Loucy (cell line): Measurements from ENCODE around the gene NAT10.

Experiments
- H2AFZ ChIP-seq: fragments of 200-600 bp; sonication (generic); 2 replicates; pipeline ENCODE4 v1.6.0; 2016; ENCODE audit warnings: antibody characterized with exemption, mild to moderate bottlenecking, low read length, moderate library complexity
- H3F3A ChIP-seq: fragments of 200-600 bp; 2 replicates; pipeline ENCODE4 v1.6.0; 2016; ENCODE audit warnings: antibody characterized with exemption, low read depth, mild to moderate bottlenecking
- H3K27me3 ChIP-seq: fragments of 200-600 bp; sonication (generic); 2 replicates; pipeline ENCODE4 v1.6.1; 2014; ENCODE audit warnings: low read length, mild to moderate bottlenecking; ENCODE audit not compliant: insufficient read depth, poor library complexity, severe bottlenecking
- H3K36me3 ChIP-seq: fragments of 200-600 bp; sonication (generic); 2 replicates; pipeline ENCODE4 v1.6.1; 2016; ENCODE audit warnings: low read length; ENCODE audit not compliant: insufficient read depth
- H3K4me1 ChIP-seq: fragments of 200-600 bp; sonication (generic); 2 replicates; pipeline ENCODE4 v1.5.1; 2014; ENCODE audit warnings: low read length, mild to moderate bottlenecking; ENCODE audit not compliant: insufficient read depth, poor library complexity, severe bottlenecking
- H3K4me2 ChIP-seq: fragments of 200-600 bp; sonication (generic); 2 replicates; pipeline ENCODE4 v1.6.0; 2014; ENCODE audit warnings: antibody characterized with exemption, low read length, low read depth, mild to moderate bottlenecking; ENCODE audit not compliant: poor library complexity, severe bottlenecking
- H3K4me3 ChIP-seq: fragments of 200-600 bp; sonication (generic); 2 replicates; pipeline ENCODE4 v1.5.1; 2014; ENCODE audit warnings: low read length, mild to moderate bottlenecking, mixed read lengths; ENCODE audit not compliant: poor library complexity, severe bottlenecking
- H3K79me2 ChIP-seq: fragments of 200-600 bp; sonication (generic); 2 replicates; pipeline ENCODE4 v1.6.1; 2014; ENCODE audit warnings: low read length; ENCODE audit not compliant: insufficient read depth
- H3K9ac ChIP-seq: fragments of 200-600 bp; sonication (generic); 2 replicates; pipeline ENCODE4 v1.6.0; 2014; ENCODE audit warnings: mild to moderate bottlenecking, low read depth, low read length, moderate library complexity; ENCODE audit not compliant: poor library complexity, severe bottlenecking
- H3K9me2 ChIP-seq: fragments of 200-600 bp; sonication (generic); replicated peaks from 2 replicates; pipeline ENCODE4 v1.6.1; 2016; ENCODE audit warnings: low read depth, low read length, mixed read lengths
- H3K9me3 ChIP-seq: fragments of 200-600 bp; sonication (generic); 2 replicates; pipeline ENCODE4 v1.6.1; 2014; ENCODE audit warnings: mild to moderate bottlenecking, antibody characterized with exemption, low read length, low read depth; ENCODE audit not compliant: insufficient read depth
- H4K20me1 ChIP-seq: fragments of 200-600 bp; sonication (generic); 2 replicates; pipeline ENCODE4 v1.6.0; 2014; ENCODE audit warnings: antibody characterized with exemption, low read length, mild to moderate bottlenecking; ENCODE audit not compliant: insufficient read depth, poor library complexity, severe bottlenecking
- CTCF ChIP-seq: fragments of 200-600 bp; sonication (generic); conservative IDR thresholded peaks from 2 replicates; pipeline ENCODE4 v1.5.1; 2014; ENCODE audit warnings: mild to moderate bottlenecking, antibody characterized with exemption, low read length
- EZH2phosphoT487 ChIP-seq: fragments of 200-600 bp; IDR thresholded peaks from 2 replicates; pipeline ENCODE4 v1.6.1; 2018; ENCODE audit warnings: antibody characterized with exemption, mild to moderate bottlenecking, moderate library complexity, borderline replicate concordance

Gene NAT10

GRCh38 chr11:34105079-34105956, at the start of gene NAT10:
TSS of gene NAT10 (plus strand) at chr11:34105629. CDS start at chr11:34108226, 2,597 bp downstream.
- H3F3A ChIP-seq = peaks cover 9% of the 10 kb centered on the region; the same call in 1 of the 2 replicates
- H2AFZ ChIP-seq = peak within 1 kb of the TSS; percentile 82
- H3K9me2 ChIP-seq = no peaks in the 10 kb centered on the region
- H3K27me3 ChIP-seq = no peaks in the 10 kb centered on the region
- H3K9me3 ChIP-seq = no peaks in the 10 kb centered on the region
- TF ChIP-seq CTCF (no peak), EZH2phosphoT487 (no peak)
- H3K9ac ChIP-seq = peak within 1 kb of the TSS; percentile 76
- H4K20me1 ChIP-seq = no peaks in the 10 kb centered on the region
- H3K79me2 ChIP-seq = peaks cover 33% of the 10 kb centered on the region
- H3K4me2 ChIP-seq = peak within 1 kb of the TSS; percentile 77
- peaks cover 33% of the 10 kb centered on the region for H3K36me3 ChIP-seq
- H3K4me1 ChIP-seq = peaks cover 16% of the 10 kb centered on the region
- peak within 1 kb of the TSS; percentile 82 for H3K4me3 ChIP-seq

DNA sequence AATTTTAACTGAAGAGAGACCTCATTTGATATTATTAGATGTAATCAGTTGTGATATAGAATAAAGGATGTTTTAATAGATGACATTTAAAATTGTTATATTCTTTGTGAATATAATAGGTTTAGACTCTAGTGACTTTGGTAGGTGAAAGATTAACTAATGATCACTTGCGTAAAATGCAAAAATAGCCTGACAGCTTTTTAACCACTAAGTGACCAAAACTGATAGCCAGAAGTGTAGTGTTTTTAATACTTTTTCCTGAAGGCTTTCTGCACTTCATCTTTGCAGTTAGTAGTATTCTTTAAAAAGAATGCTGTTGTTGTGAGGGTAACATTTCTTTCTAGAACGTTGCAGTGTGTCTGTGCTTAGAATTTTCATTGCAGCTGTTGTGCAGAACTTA, 48.8 kb upstream of the NAT10 start:
- TF ChIP-seq EZH2phosphoT487 (no peak), CTCF (no peak)
- Histone ChIP-seq H3K4me2 (peak overlapping the region; percentile 81), H3K9me2 (no peaks in the 10 kb centered on the region), H3K4me3 (peak overlapping the region; percentile 92), H3K79me2 (peaks cover 96% of the 10 kb centered on the region), H4K20me1 (peaks cover 94% of the 10 kb centered on the region), H2AFZ (no peak overlapping the region), H3K9me3 (no peaks in the 10 kb centered on the region), H3K27me3 (peaks cover 11% of the 10 kb centered on the region), H3K36me3 (peaks cover 41% of the 10 kb centered on the region), H3K9ac (peak overlapping the region; percentile 65), H3F3A (peaks cover 5% of the 10 kb centered on the region; the same call in 1 of the 2 replicates), H3K4me1 (peaks cover 39% of the 10 kb centered on the region)

- Histone ChIP-seq H4K20me1 (peaks cover 96% of the 10 kb centered on the region), H3K4me3 (peak overlapping the region; percentile 37), H2AFZ (no peak overlapping the region), H3K9me3 (no peaks in the 10 kb centered on the region), H3K79me2 (peaks cover 100% of the 10 kb centered on the region), H3K36me3 (peaks cover 64% of the 10 kb centered on the region), H3K9ac (no peak overlapping the region), H3K9me2 (no peaks in the 10 kb centered on the region), H3F3A (no peaks in the 10 kb centered on the region), H3K4me1 (peaks cover 53% of the 10 kb centered on the region), H3K4me2 (peak overlapping the region; percentile 55), H3K27me3 (no peaks in the 10 kb centered on the region)
- TF ChIP-seq EZH2phosphoT487 (no peak), CTCF (no peak)
Measured at GRCh38 chr11:34063061-34063795, 42.2 kb upstream of the NAT10 start.
